ENCODE data around the gene TLE2.
A peak's percentile ranks its signal among the peaks of the same experiment; 100 is the strongest.
"Not testable (repeated sequence)": the region's sequence is repeated elsewhere in the genome, so short reads cannot be mapped to it uniquely, and the experiment has no call there.

Gene TLE2

GRCh38 chr19:3055741-3056416 is 26.8 kb upstream of the TLE2 start:
- DNase-seq (ENCODE audit: low spot score) = peak; percentile 88

- DNase-seq (ENCODE audit: low spot score) = peak; percentile 84
Measured at GRCh38 chr19:3054972-3055740, 26.1 kb upstream of the TLE2 start.

GRCh38 chr19:3054265-3054971 is 25.3 kb upstream of the TLE2 start:
- DNase-seq (ENCODE audit: low spot score) = no peak

- DNase-seq (ENCODE audit: low spot score) = no peak
Measured at GRCh38 chr19:3053780-3054179, 24.7 kb upstream of the TLE2 start.

GRCh38 chr19:3053218-3053621 is 24.1 kb upstream of the TLE2 start:
- DNase-seq (ENCODE audit: low spot score) = no peak

- DNase-seq (ENCODE audit: low spot score) = not testable (repeated sequence)
Measured at GRCh38 chr19:3050016-3050415, 20.9 kb upstream of the TLE2 start.

GRCh38 chr19:3049089-3049488 is 20.0 kb upstream of the TLE2 start:
- DNase-seq (ENCODE audit: low spot score) = no peak

GRCh38 chr19:3048190-3048533 is 19.1 kb upstream of the TLE2 start:
- no peak for DNase-seq (ENCODE audit: low spot score)

- peak; percentile 37 for DNase-seq (ENCODE audit: low spot score)
Measured at GRCh38 chr19:3047496-3048189, 18.6 kb upstream of the TLE2 start.

GRCh38 chr19:3046698-3047495 is 17.8 kb upstream of the TLE2 start:
- DNase-seq (ENCODE audit: low spot score) = no peak

- DNase-seq (ENCODE audit: low spot score) = no peak
Measured at GRCh38 chr19:3045885-3046697, 17.0 kb upstream of the TLE2 start.

- no peak for DNase-seq (ENCODE audit: low spot score)
Measured at GRCh38 chr19:3045191-3045590, 16.1 kb upstream of the TLE2 start.

- no peak for DNase-seq (ENCODE audit: low spot score)
Measured at GRCh38 chr19:3042621-3043267, 13.7 kb upstream of the TLE2 start.

GRCh38 chr19:3041761-3042620 is 12.9 kb upstream of the TLE2 start:
- no peak for DNase-seq (ENCODE audit: low spot score)

- no peak for DNase-seq (ENCODE audit: low spot score)
Measured at GRCh38 chr19:3041327-3041726, 12.2 kb upstream of the TLE2 start.

GRCh38 chr19:3039641-3040077 is 10.6 kb upstream of the TLE2 start:
- no peak for DNase-seq (ENCODE audit: low spot score)

- no peak for DNase-seq (ENCODE audit: low spot score)
Measured at GRCh38 chr19:3039125-3039524, 10.0 kb upstream of the TLE2 start.

- no peak for DNase-seq (ENCODE audit: low spot score)
Measured at GRCh38 chr19:3038214-3038613, 9.1 kb upstream of the TLE2 start.

- DNase-seq (ENCODE audit: low spot score) = not testable (repeated sequence)
Measured at GRCh38 chr19:3036977-3037544, 8.0 kb upstream of the TLE2 start.
